Transverse colon (tissue), 3 donors: ENCODE measurements around the gene JUP.

Experiments
- CTCF ChIP-seq, 5 experiments: fragments of 200-600 bp in 3 of 5; fragments of 450-650 bp in 2 of 5; sonication (generic) in 3 of 5; IDR thresholded peaks; 1 replicate in 2 of 5; 2 replicates in 3 of 5; pipeline ENCODE4 v1.5.1; 2016 to 2017; ENCODE audit warnings: antibody characterized with exemption in 5 of 5, inconsistent platforms in 3 of 5, mild to moderate bottlenecking in 2 of 5, moderate library complexity in 1 of 5
- EP300 ChIP-seq: sonication (generic); formaldehyde crosslinking; IDR thresholded peaks from one replicate; pipeline ENCODE4 v1.6.1; 2017; ENCODE audit warnings: antibody characterized with exemption, low read depth

- TF ChIP-seq CTCF (IDR thresholded peaks at IDR 0.05) (no peak), EP300 (no peak)
Observed at GRCh38 chr17:41767324-41768042, 19.0 kb downstream of the JUP start.
